Pancreas (tissue), 10 donors: Measurements from ENCODE around the gene DAB2IP. TPM values are rescaled to one million over a fixed set of nuclear protein-coding genes. Genes with fewer than 3 reads are reported as not detected.
A peak's percentile ranks its signal among the peaks of the same experiment; 100 is the strongest.

ENCODE experiments used
- ATAC-seq, 4 donors: fragments of 200-7000 bp; cut with Tn5 transposase; one replicate each; pipeline versions ENCODE4 v1.8.0 to v1.9.1; 2020; ENCODE audit warnings: mild to moderate bottlenecking in 4 of 4, moderate library complexity in 4 of 4
- DNase-seq, 6 donors: peaks; one replicate each; pipeline ENCODE4 v3.0.0-alpha.2; 2020
- FAIRE-seq: peaks from 2 replicates; lab custom pipeline; 2012; peaks lifted over from hg19 to GRCh38; lab: Jason Lieb, UNC
- H3K27ac ChIP-seq, 4 donors: fragments of 200-600 bp; sonication (generic); 1 replicate in 3 of 4; 2 replicates in 1 of 4; pipeline versions ENCODE4 v1.5.0 to v1.8.0; 2020
- H3K27me3 ChIP-seq, 4 donors: fragments of 200-600 bp; one replicate each; pipeline ENCODE4 v1.8.0; 2021
- H3K36me3 ChIP-seq, 3 donors: fragments of 200-600 bp; sonication (generic) in 1 of 3; one replicate each; pipeline versions ENCODE4 v1.5.0 to v1.8.0; 2020 to 2021
- H3K4me1 ChIP-seq, 3 donors: fragments of 200-600 bp; one replicate each; pipeline ENCODE4 v1.8.0; 2021
- H3K4me3 ChIP-seq, 4 donors: fragments of 200-600 bp; sonication (generic) in 2 of 4; one replicate each; pipeline versions ENCODE4 v1.5.0 to v1.8.0; 2020 to 2021
- H3K9me3 ChIP-seq, 4 donors: fragments of 200-600 bp; one replicate each; pipeline ENCODE4 v1.8.0; 2021
- WGBS, 2 donors: extraction: QIAGEN DNeasy Blood & Tissue Kit; methylation state at CpG; one replicate each; pipeline ENCODE4 v1.1.7; 2013; 5-methylcytosine and 5-hydroxymethylcytosine counted together
- intact Hi-C, 3 donors: fragments of 100-400 bp; cut with DNase I; formaldehyde crosslinking; loops; one replicate each; pipeline versions ENCODE4 v1.11.1 to v1.14.2; 2022
- polyA plus RNA-seq, 2 donors: library from polyadenylated mRNA; stranded (reverse); fragments of 200-250 nt; gene quantifications; one replicate each; pipeline ENCODE4 v1.2.3, GENCODE V29; 2013
- total RNA-seq, 6 donors: library from RNA; stranded (reverse); fragmentation: NEBNext Ultra II Directional in 4 of 6; extraction: Animal tissue kit (Norgen Biotek cat#: 25700) in 4 of 6; gene quantifications; one replicate each; pipeline versions ENCODE4 v1.2.1 to v1.2.4, GENCODE V29; 2021 to 2023
- TF ChIP-seq, protein P1 (sequence below), 4 donors: fragments of 200-600 bp; sonication (generic) in 3 of 4; IDR thresholded peaks; one replicate each; pipeline versions ENCODE4 v1.5.0 to v1.8.0; 2021; ENCODE audit warnings: antibody characterized with exemption in 4 of 4
- donor health status: healthy with polysubstance abuse.
- donor health status: DM: no; HTN: no; CAD: no; lungs with moderate emphysema.
- donor health status: DM: no; HTN: no; CAD: no.
- donor health status: control.
- donor health status: control.
- donor health status: Bipolar disorder and iron deficiency.
- donor health status: DM: yes; HTN: yes; CAD: no.
- donor health status: DM: no; HTN: no; CAD: no.
- donor health status: DM: no; HTN: no; CAD: no.
- donor health status: DM: yes; HTN: yes; CAD: no.

The DAB2IP gene
- total and polyA plus RNA-seq, 8 donors, result 14.7 to 52.1 (median 25.3) TPM

DNA sequence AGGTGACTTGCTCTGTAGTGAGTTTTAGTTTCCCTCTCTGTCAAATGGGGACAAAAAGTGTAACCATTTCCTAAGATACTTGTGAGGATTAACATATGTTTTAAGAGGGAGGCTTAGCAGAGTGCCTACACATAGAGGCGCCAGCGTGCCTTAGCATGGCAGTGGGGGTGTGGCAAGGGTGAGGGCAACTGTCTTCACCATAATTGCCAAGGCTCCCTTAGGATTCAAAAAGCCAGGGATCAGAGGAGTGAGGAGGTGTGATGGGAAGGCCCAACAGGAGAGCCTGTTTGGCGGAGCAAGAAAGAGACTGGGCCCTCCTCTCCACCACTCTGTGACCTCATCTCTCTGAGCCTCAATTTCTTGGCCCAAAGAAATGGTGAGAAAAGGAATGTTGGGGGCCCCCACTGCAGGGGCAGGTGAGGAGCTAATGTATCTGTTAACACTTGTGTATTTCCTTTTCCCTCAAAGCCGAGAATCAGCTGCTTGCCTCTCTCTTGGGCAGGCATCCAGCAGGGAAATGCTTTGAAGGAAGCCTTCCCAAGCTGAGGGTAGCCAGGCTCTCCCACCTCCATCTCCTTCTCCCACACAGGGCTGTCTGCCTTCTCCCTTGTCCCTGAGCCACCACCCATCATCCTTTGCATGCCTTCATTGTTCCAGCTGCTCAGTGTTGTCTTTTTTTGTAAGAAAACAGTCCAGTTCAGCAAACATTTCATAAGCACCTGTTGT lies 76.0 kb downstream of the DAB2IP start:
- peaks cover 0 to 20% (median 7%) of the 10 kb centered on the region in 3 donors for H3K4me1 ChIP-seq
- DNase-seq, result peak in 1 of 6 donors; percentile 7
- H3K4me3 ChIP-seq, result no peak overlapping the region
- intact Hi-C loops, result no loop called here
- 78 to 85% methylated on average over 4 of the region's 4 CpGs for WGBS, 2 donors
- H3K27me3 ChIP-seq, result no peaks in the 10 kb centered on the region
- H3K27ac ChIP-seq, result no peak overlapping the region
- H3K9me3 ChIP-seq, result no peaks in the 10 kb centered on the region
- TF ChIP-seq, protein P1, sequence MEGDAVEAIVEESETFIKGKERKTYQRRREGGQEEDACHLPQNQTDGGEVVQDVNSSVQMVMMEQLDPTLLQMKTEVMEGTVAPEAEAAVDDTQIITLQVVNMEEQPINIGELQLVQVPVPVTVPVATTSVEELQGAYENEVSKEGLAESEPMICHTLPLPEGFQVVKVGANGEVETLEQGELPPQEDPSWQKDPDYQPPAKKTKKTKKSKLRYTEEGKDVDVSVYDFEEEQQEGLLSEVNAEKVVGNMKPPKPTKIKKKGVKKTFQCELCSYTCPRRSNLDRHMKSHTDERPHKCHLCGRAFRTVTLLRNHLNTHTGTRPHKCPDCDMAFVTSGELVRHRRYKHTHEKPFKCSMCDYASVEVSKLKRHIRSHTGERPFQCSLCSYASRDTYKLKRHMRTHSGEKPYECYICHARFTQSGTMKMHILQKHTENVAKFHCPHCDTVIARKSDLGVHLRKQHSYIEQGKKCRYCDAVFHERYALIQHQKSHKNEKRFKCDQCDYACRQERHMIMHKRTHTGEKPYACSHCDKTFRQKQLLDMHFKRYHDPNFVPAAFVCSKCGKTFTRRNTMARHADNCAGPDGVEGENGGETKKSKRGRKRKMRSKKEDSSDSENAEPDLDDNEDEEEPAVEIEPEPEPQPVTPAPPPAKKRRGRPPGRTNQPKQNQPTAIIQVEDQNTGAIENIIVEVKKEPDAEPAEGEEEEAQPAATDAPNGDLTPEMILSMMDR (IDR thresholded peaks at IDR 0.05), result no peak
- H3K36me3 ChIP-seq, result no peaks in the 10 kb centered on the region
- FAIRE-seq, result no peak
- no peak for ATAC-seq

DNA sequence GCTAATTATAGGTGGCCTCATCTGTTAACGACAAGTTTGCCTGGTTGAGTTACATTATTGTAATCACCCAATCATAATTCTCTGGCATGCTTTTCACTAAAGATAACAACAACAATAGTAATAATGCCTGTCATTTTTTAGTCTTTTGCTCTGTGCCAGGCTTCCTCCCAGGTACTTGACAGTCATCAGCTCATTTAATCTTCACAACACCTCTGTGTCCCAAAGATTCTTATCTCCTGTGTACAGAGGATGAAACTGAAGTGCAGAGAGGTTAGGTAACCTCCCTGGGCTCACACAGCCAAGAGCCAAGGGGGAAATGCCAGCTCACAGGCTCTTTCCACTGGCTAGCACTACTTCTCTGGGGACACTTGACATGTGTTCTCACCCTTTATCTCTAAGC lies 77.5 kb downstream of the DAB2IP start:
- WGBS, 2 donors, result 58% methylated on average over 1 of the region's 1 CpG
- Histone ChIP-seq H3K27me3 (no peaks in the 10 kb centered on the region), H3K4me3 (no peak overlapping the region), H3K4me1 (peaks cover 0 to 20% (median 7%) of the 10 kb centered on the region in 3 donors), H3K9me3 (no peaks in the 10 kb centered on the region), H3K36me3 (no peaks in the 10 kb centered on the region), H3K27ac (no peak overlapping the region)
- FAIRE-seq (no peak), DNase-seq (no peak), ATAC-seq (no peak)
- TF ChIP-seq, protein P1 (IDR thresholded peaks at IDR 0.05), result no peak
- intact Hi-C loops, result no loop called here

DNA sequence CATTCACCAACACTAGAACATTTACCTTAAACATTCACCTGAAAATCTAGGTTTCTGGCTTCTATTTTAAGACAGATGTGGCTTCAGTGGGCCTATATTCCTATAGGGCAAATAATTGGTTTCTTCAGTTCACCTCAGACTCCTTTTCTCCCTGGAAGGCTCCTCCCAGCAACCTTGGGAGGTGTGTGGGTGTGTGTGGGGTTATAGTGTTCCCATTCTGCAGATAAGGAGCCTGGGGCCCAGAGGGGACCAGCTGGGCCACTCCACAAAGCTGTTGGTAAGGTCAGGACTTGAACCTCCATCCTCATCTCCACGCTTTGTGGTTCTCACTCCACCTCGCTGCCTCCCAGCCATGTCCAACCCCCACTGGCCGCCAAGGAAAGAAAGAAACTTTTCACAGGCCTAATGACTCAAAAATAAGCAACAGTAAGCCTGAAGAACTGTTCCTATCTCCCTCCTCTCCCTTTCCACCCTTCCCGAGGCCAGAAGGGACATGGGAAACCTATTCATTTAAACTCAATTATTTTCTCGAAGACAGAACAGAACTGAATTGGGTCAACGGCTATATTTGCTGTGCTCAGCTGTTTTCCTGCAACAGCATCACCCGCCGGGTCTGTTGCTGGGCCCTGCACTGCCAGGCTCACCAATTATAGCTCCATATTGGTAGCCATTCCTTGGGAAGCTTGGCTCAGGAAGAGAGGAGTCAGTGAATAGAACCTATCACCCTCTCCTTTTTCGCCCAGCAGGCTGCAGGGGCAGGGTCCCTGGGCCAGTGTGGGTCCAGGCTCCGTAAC lies 78.5 kb downstream of the DAB2IP start:
- Histone ChIP-seq H3K36me3 (no peaks in the 10 kb centered on the region), H3K4me3 (no peak overlapping the region), H3K4me1 (peaks cover 0 to 17% (median under 1%) of the 10 kb centered on the region in 3 donors), H3K9me3 (no peaks in the 10 kb centered on the region), H3K27ac (no peak overlapping the region), H3K27me3 (no peaks in the 10 kb centered on the region)
- ATAC-seq, result no peak
- TF ChIP-seq, protein P1 (IDR thresholded peaks at IDR 0.05), result no peak
- no peak for DNase-seq
- 88 to 93% methylated on average over 10 of the region's 10 CpGs for WGBS, 2 donors
- no peak for FAIRE-seq
- intact Hi-C loops, result no loop called here

DNA sequence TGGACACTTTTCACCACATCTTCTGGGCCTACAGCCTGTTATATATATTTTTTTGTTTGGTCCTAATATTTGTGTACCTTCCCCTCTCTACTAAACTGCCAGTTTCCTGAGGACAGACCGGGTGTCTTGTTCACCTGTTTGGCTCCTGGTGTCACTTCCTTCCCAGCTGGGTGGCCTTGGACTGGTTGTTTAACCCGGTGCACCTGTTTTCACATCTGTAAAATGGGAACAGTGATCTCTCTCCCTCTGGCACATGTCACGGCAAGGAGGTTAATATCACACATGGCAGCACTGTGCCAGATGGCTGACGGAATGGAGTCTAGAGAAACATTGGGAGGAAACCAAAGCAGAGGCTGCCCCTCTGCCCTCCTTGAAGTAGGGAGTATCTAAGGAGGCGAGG lies 79.7 kb downstream of the DAB2IP start:
- no peaks in the 10 kb centered on the region for H3K27me3 ChIP-seq
- H3K4me1 ChIP-seq, result peaks cover 4 to 19% (median 6%) of the 10 kb centered on the region in 3 donors
- H3K4me3 ChIP-seq, result no peak overlapping the region
- intact Hi-C loops, result no loop called here
- TF ChIP-seq, protein P1 (IDR thresholded peaks at IDR 0.05), result no peak
- no peak overlapping the region for H3K27ac ChIP-seq
- H3K9me3 ChIP-seq, result no peaks in the 10 kb centered on the region
- no peak for FAIRE-seq
- no peaks in the 10 kb centered on the region for H3K36me3 ChIP-seq
- ATAC-seq, result no peak
- WGBS, 2 donors, result 78 to 86% methylated on average over 5 of the region's 5 CpGs
- no peak for DNase-seq
